Mesenchymal stem cell (in vitro differentiated cells and primary cell): ENCODE data around the gene C10orf90.
A peak's percentile ranks its signal among the peaks of the same experiment; 100 is the strongest.

Source experiments
- DNase-seq: peaks from one replicate; pipeline ENCODE4 v3.0.0-alpha.2; 2013
- H2AFZ ChIP-seq: one replicate; pipeline ENCODE4 v1.6.1; 2013; ENCODE audit warnings: low read depth, mild to moderate bottlenecking, control low read depth, inconsistent platforms, low read length, moderate library complexity
- H2AK5ac ChIP-seq: 2 replicates; pipeline ENCODE4 v1.6.1; 2013; ENCODE audit warnings: low read length, moderate library complexity, mild to moderate bottlenecking, inconsistent platforms; ENCODE audit not compliant: severe bottlenecking
- H2BK120ac ChIP-seq: one replicate; pipeline ENCODE4 v1.6.1; 2013; ENCODE audit warnings: low read depth, mild to moderate bottlenecking, inconsistent platforms, low read length, moderate library complexity
- H2BK12ac ChIP-seq, 2 experiments: one replicate each; pipeline ENCODE4 v1.6.1; 2013; ENCODE audit warnings: inconsistent platforms in 2 of 2, low read length in 2 of 2, mild to moderate bottlenecking in 2 of 2, moderate library complexity in 2 of 2, control low read depth in 1 of 2
- H2BK15ac ChIP-seq: one replicate; pipeline ENCODE4 v1.6.1; 2013; ENCODE audit warnings: mild to moderate bottlenecking, low read depth, inconsistent platforms; ENCODE audit not compliant: poor library complexity, severe bottlenecking
- H2BK5ac ChIP-seq: 2 replicates; pipeline ENCODE4 v1.6.1; 2013; ENCODE audit warnings: low read depth, mild to moderate bottlenecking, low read length, control low read depth, inconsistent platforms; ENCODE audit not compliant: poor library complexity, severe bottlenecking
- H3K14ac ChIP-seq, 2 experiments: one replicate each; pipeline ENCODE4 v1.6.1; 2013; ENCODE audit warnings: inconsistent platforms in 2 of 2, low read length in 2 of 2, control low read depth in 1 of 2, mild to moderate bottlenecking in 1 of 2, moderate library complexity in 1 of 2
- H3K18ac ChIP-seq, 2 experiments: one replicate each; pipeline ENCODE4 v1.6.1; 2013; ENCODE audit warnings: inconsistent platforms in 2 of 2, low read length in 2 of 2, control low read depth in 1 of 2, low read depth in 1 of 2, mild to moderate bottlenecking in 1 of 2
- H3K23ac ChIP-seq, 2 experiments: one replicate each; pipeline ENCODE4 v1.6.1; 2013; ENCODE audit warnings: inconsistent platforms in 2 of 2, low read length in 2 of 2, mild to moderate bottlenecking in 2 of 2, moderate library complexity in 2 of 2, control low read depth in 1 of 2
- H3K27ac ChIP-seq: 2 replicates; pipeline ENCODE4 v1.5.1; 2013; ENCODE audit warnings: mild to moderate bottlenecking, moderate library complexity, low read length, control low read depth, inconsistent platforms; ENCODE audit not compliant: poor library complexity, severe bottlenecking
- H3K27me3 ChIP-seq, 2 experiments: 2 replicates each; pipeline versions ENCODE4 v1.6.1 to v1.7.0; 2013; ENCODE audit warnings: low read length in 2 of 2, mild to moderate bottlenecking in 2 of 2, moderate library complexity in 2 of 2, control low read depth in 1 of 2, inconsistent platforms in 1 of 2; ENCODE audit not compliant: control insufficient read depth in 1 of 2, insufficient read depth in 1 of 2
- H3K36me3 ChIP-seq, 2 experiments: 2 replicates each; pipeline versions ENCODE4 v1.6.1 to v1.7.0; 2013; ENCODE audit warnings: low read length in 2 of 2, control low read depth in 1 of 2, inconsistent platforms in 1 of 2, low read depth in 1 of 2, mild to moderate bottlenecking in 1 of 2; ENCODE audit not compliant: insufficient read depth in 2 of 2, control insufficient read depth in 1 of 2
- H3K4ac ChIP-seq, 2 experiments: one replicate each; pipeline ENCODE4 v1.6.1; 2013; ENCODE audit warnings: inconsistent platforms in 2 of 2, low read length in 2 of 2, mild to moderate bottlenecking in 2 of 2, moderate library complexity in 2 of 2, control low read depth in 1 of 2, low read depth in 1 of 2
- H3K4me1 ChIP-seq: 2 replicates; pipeline ENCODE4 v1.6.1; 2013; ENCODE audit warnings: low read depth, low read length, control low read depth; ENCODE audit not compliant: control insufficient read depth, insufficient read depth
- H3K4me2 ChIP-seq: 2 replicates; pipeline ENCODE4 v1.6.1; 2013; ENCODE audit warnings: low read length, mild to moderate bottlenecking, inconsistent platforms; ENCODE audit not compliant: poor library complexity, severe bottlenecking
- H3K4me3 ChIP-seq, 2 experiments: 2 replicates each; pipeline versions ENCODE4 v1.5.1 to v1.7.0; 2013; ENCODE audit warnings: low read length in 2 of 2, mild to moderate bottlenecking in 2 of 2, control low read depth in 1 of 2, low read depth in 1 of 2; ENCODE audit not compliant: insufficient read depth in 1 of 2
- H3K79me1 ChIP-seq: replicated peaks from 2 replicates; pipeline ENCODE4 v1.6.1; 2013; ENCODE audit warnings: mild to moderate bottlenecking, control low read depth, low read length, inconsistent platforms; ENCODE audit not compliant: poor library complexity, severe bottlenecking
- H3K9ac ChIP-seq: 2 replicates; pipeline ENCODE4 v1.7.0; 2013; ENCODE audit warnings: mild to moderate bottlenecking, low read length, moderate library complexity
- H3K9me3 ChIP-seq: 2 replicates; pipeline ENCODE4 v1.7.0; 2013; ENCODE audit warnings: mild to moderate bottlenecking, low read length; ENCODE audit not compliant: control insufficient read depth
- H4K8ac ChIP-seq: one replicate; pipeline ENCODE4 v1.6.1; 2013; ENCODE audit warnings: inconsistent platforms, mild to moderate bottlenecking, low read length, moderate library complexity
- H4K91ac ChIP-seq: one replicate; pipeline ENCODE4 v1.6.1; 2013; ENCODE audit warnings: mild to moderate bottlenecking, low read length, inconsistent platforms
- WGBS: methylation state at CpG from one replicate; pipeline ENCODE4 v1.1.7; 2013; ENCODE audit warnings: mixed read lengths; 5-methylcytosine and 5-hydroxymethylcytosine counted together

C10orf90 gene

GRCh38 chr10:126616737-126617136 is 53.8 kb downstream of the C10orf90 start:
- Histone ChIP-seq H2BK12ac (no peak overlapping the region), H2BK120ac (no peak overlapping the region), H2AFZ (no peak overlapping the region), H3K4ac (no peak overlapping the region), H2BK15ac (no peak overlapping the region), H3K23ac (no peak overlapping the region), H3K4me2 (no peak overlapping the region), H3K4me3 (no peak overlapping the region), H3K27ac (no peak overlapping the region), H3K9me3 (no peaks in the 10 kb centered on the region), H3K18ac (no peak overlapping the region), H3K4me1 (peaks cover 2% of the 10 kb centered on the region), H2BK5ac (no peak overlapping the region), H3K79me1 (no peaks in the 10 kb centered on the region), H2AK5ac (no peak overlapping the region), H3K9ac (no peak overlapping the region), H3K36me3 (no peaks in the 10 kb centered on the region), H4K8ac (no peak overlapping the region), H4K91ac (no peak overlapping the region), H3K27me3 (peaks cover 0 to 3% of the 10 kb centered on the region in 2 experiments), H3K14ac (no peak overlapping the region)
- WGBS = 80% methylated on average over 3 of the region's 3 CpGs
- DNase-seq = no peak

- no peak overlapping the region for H2BK15ac ChIP-seq
- no peak overlapping the region for H2BK120ac ChIP-seq
- DNase-seq = no peak
- no peaks in the 10 kb centered on the region for H3K9me3 ChIP-seq
- no peak overlapping the region for H3K9ac ChIP-seq
- H3K79me1 ChIP-seq = no peaks in the 10 kb centered on the region
- no peak overlapping the region for H3K27ac ChIP-seq
- no peak overlapping the region for H3K14ac ChIP-seq
- no peak overlapping the region for H2AK5ac ChIP-seq
- peaks cover 0 to 3% of the 10 kb centered on the region in 2 experiments for H3K27me3 ChIP-seq
- no peak overlapping the region for H3K23ac ChIP-seq
- H3K4me3 ChIP-seq = no peak overlapping the region
- no peak overlapping the region for H2BK12ac ChIP-seq
- no peak overlapping the region for H4K91ac ChIP-seq
- no peak overlapping the region for H2AFZ ChIP-seq
- WGBS = 90% methylated on average over 2 of the region's 2 CpGs
- H2BK5ac ChIP-seq = no peak overlapping the region
- no peaks in the 10 kb centered on the region for H3K36me3 ChIP-seq
- H3K4me2 ChIP-seq = no peak overlapping the region
- H4K8ac ChIP-seq = no peak overlapping the region
- peaks cover 2% of the 10 kb centered on the region for H3K4me1 ChIP-seq
- H3K4ac ChIP-seq = no peak overlapping the region
- no peak overlapping the region for H3K18ac ChIP-seq
These were observed 59.2 kb downstream of the C10orf90 start for GRCh38 chr10:126611303-126611702.

GRCh38 chr10:126609566-126609965 is 60.9 kb downstream of the C10orf90 start:
- 78% methylated on average over 4 of the region's 4 CpGs for WGBS
- H2BK120ac ChIP-seq = no peak overlapping the region

GRCh38 chr10:126599949-126600682 is 70.4 kb downstream of the C10orf90 start:
- Histone ChIP-seq H3K4me3 (peak overlapping the region in 1 of 2 experiments; percentile 44), H3K36me3 (no peaks in the 10 kb centered on the region), H3K4me1 (no peaks in the 10 kb centered on the region), H2BK15ac (no peak overlapping the region), H3K27me3 (no peaks in the 10 kb centered on the region), H3K79me1 (no peaks in the 10 kb centered on the region), H3K4me2 (no peak overlapping the region), H3K4ac (no peak overlapping the region), H4K8ac (peak overlapping the region; percentile 59), H2AK5ac (no peak overlapping the region), H3K27ac (no peak overlapping the region), H2BK12ac (no peak overlapping the region), H3K18ac (no peak overlapping the region), H2AFZ (no peak overlapping the region), H2BK120ac (no peak overlapping the region), H3K23ac (no peak overlapping the region), H3K14ac (peak overlapping the region in 1 of 2 experiments; percentile 91), H2BK5ac (no peak overlapping the region), H4K91ac (peak overlapping the region; percentile 84), H3K9ac (no peak overlapping the region), H3K9me3 (no peaks in the 10 kb centered on the region)
- DNase-seq = no peak
- 96% methylated on average over 17 of the region's 19 CpGs for WGBS

More at GRCh38 chr10:126609566-126609965, 60.9 kb downstream of the C10orf90 start:
- no peak for DNase-seq
- no peak overlapping the region for H4K91ac ChIP-seq
- H3K36me3 ChIP-seq = no peaks in the 10 kb centered on the region
- H2AK5ac ChIP-seq = no peak overlapping the region
- no peak overlapping the region for H3K4me3 ChIP-seq
- no peak overlapping the region for H3K4me2 ChIP-seq
- H3K4ac ChIP-seq = no peak overlapping the region
- H2BK12ac ChIP-seq = no peak overlapping the region
- no peak overlapping the region for H3K23ac ChIP-seq
- no peak overlapping the region for H3K18ac ChIP-seq
- no peak overlapping the region for H3K9ac ChIP-seq
- no peak overlapping the region for H4K8ac ChIP-seq
- peaks cover 2% of the 10 kb centered on the region for H3K4me1 ChIP-seq
- no peak overlapping the region for H3K14ac ChIP-seq
- peaks cover 0 to 3% of the 10 kb centered on the region in 2 experiments for H3K27me3 ChIP-seq
- no peak overlapping the region for H3K27ac ChIP-seq
- H3K79me1 ChIP-seq = no peaks in the 10 kb centered on the region
- H2BK5ac ChIP-seq = no peak overlapping the region
- H3K9me3 ChIP-seq = no peaks in the 10 kb centered on the region
- H2BK15ac ChIP-seq = no peak overlapping the region
- H2AFZ ChIP-seq = no peak overlapping the region
